T-helper 1 cell (primary cell): Measurements from ENCODE around the gene CEBPA.

Experiments used
- DNase-seq, 5 donors: peaks; one replicate each; pipeline ENCODE4 v3.0.0-alpha.2; 2012 to 2020
- total RNA-seq, 4 donors: gene quantifications; one replicate each; lab custom pipeline; 2026; lab: John Stamatoyannopoulos, UW

Gene CEBPA
- total RNA-seq: 3.2 to 9.0 (median 6.4) reads per million in 4 donors

- peak in 4 of 5 donors; percentile 16 to 55 (median 42) for DNase-seq
Measured at GRCh38 chr19:33302175-33302973, at the start of gene CEBPA. CEBPA (minus strand) TSS chr19:33302534; CDS start chr19:33302414, 120 bp downstream.

GRCh38 chr19:33350538-33351309 is 48.4 kb upstream of the CEBPA start:
- DNase-seq: no peak

GRCh38 chr19:33349319-33350289 is 47.3 kb upstream of the CEBPA start:
- DNase-seq: no peak

GRCh38 chr19:33348301-33349010 is 46.1 kb upstream of the CEBPA start:
- no peak for DNase-seq

GRCh38 chr19:33347300-33347699 is 45.0 kb upstream of the CEBPA start:
- DNase-seq: no peak

GRCh38 chr19:33346665-33347064 is 44.3 kb upstream of the CEBPA start:
- no peak for DNase-seq

GRCh38 chr19:33345163-33345562 is 42.8 kb upstream of the CEBPA start:
- DNase-seq: no peak

GRCh38 chr19:33344573-33344925 is 42.2 kb upstream of the CEBPA start:
- no peak for DNase-seq

- DNase-seq: no peak
Measured at GRCh38 chr19:33343859-33344572, 41.7 kb upstream of the CEBPA start.

GRCh38 chr19:33343301-33343700 is 41.0 kb upstream of the CEBPA start:
- DNase-seq: no peak

- no peak for DNase-seq
Measured at GRCh38 chr19:33340991-33341390, 38.7 kb upstream of the CEBPA start.

GRCh38 chr19:33339016-33339984 is 37.0 kb upstream of the CEBPA start:
- DNase-seq: no peak

- no peak for DNase-seq
Measured at GRCh38 chr19:33335446-33335845, 33.1 kb upstream of the CEBPA start.

- no peak for DNase-seq
Measured at GRCh38 chr19:33334271-33334670, 31.9 kb upstream of the CEBPA start.

- DNase-seq: no peak
Measured at GRCh38 chr19:33333642-33334041, 31.3 kb upstream of the CEBPA start.

GRCh38 chr19:33333151-33333550 is 30.8 kb upstream of the CEBPA start:
- no peak for DNase-seq

GRCh38 chr19:33332248-33332647 is 29.9 kb upstream of the CEBPA start:
- DNase-seq: no peak

GRCh38 chr19:33329736-33330135 is 27.4 kb upstream of the CEBPA start:
- no peak for DNase-seq

GRCh38 chr19:33329060-33329459 is 26.7 kb upstream of the CEBPA start:
- DNase-seq: no peak

GRCh38 chr19:33325920-33326319 is 23.6 kb upstream of the CEBPA start:
- DNase-seq: no peak
